HepG2 (cell line): Measurements from ENCODE around the gene NOP9. TPM values are rescaled to one million over a fixed set of nuclear protein-coding genes. Genes with fewer than 3 reads are reported as not detected.

Experiments used
- NR2F6 ChIP-seq, 2 experiments: IDR thresholded peaks; 2 replicates each; pipeline ENCODE4 v1.6.1; 2016; ENCODE audit warnings: antibody characterized with exemption in 1 of 2, mild to moderate bottlenecking in 1 of 2
- PCBP2 ChIP-seq: fragments of 200-400 bp; formaldehyde crosslinking; optimal IDR thresholded peaks from 2 replicates; pipeline ENCODE3; 2018; ENCODE audit warnings: low read length, low read depth; ENCODE audit not compliant: poor library complexity, severe bottlenecking
- POGZ ChIP-seq: sonication (generic); formaldehyde crosslinking; IDR thresholded peaks from 2 replicates; pipeline ENCODE4 v1.4.0; 2020; ENCODE audit warnings: mild to moderate bottlenecking, missing genetic modification reagents
- RAD21 ChIP-seq: fragments of 450-650 bp; formaldehyde crosslinking; IDR thresholded peaks from 2 replicates; pipeline ENCODE4 v1.5.0; 2020; ENCODE audit warnings: mild to moderate bottlenecking
- SRSF4 ChIP-seq: fragments of 200-400 bp; formaldehyde crosslinking; IDR thresholded peaks from one replicate; pipeline ENCODE4 v1.6.1; 2018; ENCODE audit warnings: mild to moderate bottlenecking, low read depth, low read length, moderate library complexity; ENCODE audit not compliant: poor library complexity, severe bottlenecking
- ZNF30 ChIP-seq: sonication (generic); formaldehyde crosslinking; IDR thresholded peaks from 2 replicates; pipeline ENCODE4 v1.5.0; 2020; ENCODE audit warnings: mild to moderate bottlenecking, missing genetic modification reagents
- ZNF451 ChIP-seq: sonication (generic); formaldehyde crosslinking; IDR thresholded peaks from 2 replicates; pipeline ENCODE4 v1.5.0; 2020; ENCODE audit warnings: mild to moderate bottlenecking, missing genetic modification reagents
- ZNF468 ChIP-seq: sonication (generic); formaldehyde crosslinking; IDR thresholded peaks from 2 replicates; pipeline ENCODE4 v1.8.0; 2022; ENCODE audit warnings: mild to moderate bottlenecking, moderate library complexity, missing genetic modification reagents
- ZNF572 ChIP-seq: sonication (generic); formaldehyde crosslinking; IDR thresholded peaks from 2 replicates; pipeline ENCODE4 v1.5.1; 2020; ENCODE audit warnings: mild to moderate bottlenecking, missing genetic modification reagents
- ZNF839 ChIP-seq: sonication (generic); formaldehyde crosslinking; IDR thresholded peaks from 2 replicates; pipeline ENCODE4 v1.4.0; 2020; ENCODE audit warnings: missing genetic modification reagents, mild to moderate bottlenecking, borderline replicate concordance
- polyA plus RNA-seq, 8 experiments: library from polyadenylated mRNA; depleted of rRNA in 3 of 8; stranded (reverse) in 7 of 8; unstranded in 1 of 8; fragments of >200 nt; fragmentation: Illumina TruSeq in 4 of 8; extraction: Trizol in 4 of 8; gene quantifications; 2 replicates each; pipeline versions ENCODE4 v1.2.1 to v1.2.3, GENCODE V29; 2011 to 2016; ENCODE audit warnings: low read depth in 4 of 8, missing spikeins in 1 of 8, mixed read lengths in 1 of 8; ENCODE audit not compliant: insufficient read depth in 1 of 8
- total RNA-seq, 5 experiments: library from RNA; depleted of rRNA; stranded (reverse); fragments of >200 nt; fragmentation: Illumina TruSeq; extraction: Trizol; gene quantifications; 2 replicates each; pipeline ENCODE4 v1.2.3, GENCODE V29; 2016; ENCODE audit warnings: low read depth in 1 of 5
- TF ChIP-seq, protein P1 (sequence below): sonication (generic); formaldehyde crosslinking; IDR thresholded peaks from 2 replicates; pipeline ENCODE4 v1.4.0; 2020; ENCODE audit warnings: mild to moderate bottlenecking, missing genetic modification reagents, borderline replicate concordance
- TF ChIP-seq, protein P2 (sequence below): sonication (generic); formaldehyde crosslinking; IDR thresholded peaks from 2 replicates; pipeline ENCODE4 v1.5.0; 2020; ENCODE audit warnings: mild to moderate bottlenecking, missing genetic modification reagents, moderate library complexity
- TF ChIP-seq, protein P3 (sequence below), 2 experiments: sonication (generic) in 1 of 2; formaldehyde crosslinking in 1 of 2; IDR thresholded peaks; 2 replicates each; pipeline versions ENCODE4 v1.4.0 to v1.6.1; 2018 to 2020; ENCODE audit warnings: missing genetic modification reagents in 2 of 2, borderline replicate concordance in 1 of 2, low read depth in 1 of 2, mild to moderate bottlenecking in 1 of 2, missing biosample characterization in 1 of 2
- TF ChIP-seq, protein P4 (sequence below): sonication (generic); formaldehyde crosslinking; IDR thresholded peaks from 2 replicates; pipeline ENCODE4 v1.5.0; 2020; ENCODE audit warnings: mild to moderate bottlenecking, missing genetic modification reagents, borderline replicate concordance

The NOP9 gene
- total and polyA plus RNA-seq, 2 of the 13 experiments (the other 11 are each of a cell fraction or from before 2014, with no cell fraction given), result 24.5 to 61.6 TPM

DNA sequence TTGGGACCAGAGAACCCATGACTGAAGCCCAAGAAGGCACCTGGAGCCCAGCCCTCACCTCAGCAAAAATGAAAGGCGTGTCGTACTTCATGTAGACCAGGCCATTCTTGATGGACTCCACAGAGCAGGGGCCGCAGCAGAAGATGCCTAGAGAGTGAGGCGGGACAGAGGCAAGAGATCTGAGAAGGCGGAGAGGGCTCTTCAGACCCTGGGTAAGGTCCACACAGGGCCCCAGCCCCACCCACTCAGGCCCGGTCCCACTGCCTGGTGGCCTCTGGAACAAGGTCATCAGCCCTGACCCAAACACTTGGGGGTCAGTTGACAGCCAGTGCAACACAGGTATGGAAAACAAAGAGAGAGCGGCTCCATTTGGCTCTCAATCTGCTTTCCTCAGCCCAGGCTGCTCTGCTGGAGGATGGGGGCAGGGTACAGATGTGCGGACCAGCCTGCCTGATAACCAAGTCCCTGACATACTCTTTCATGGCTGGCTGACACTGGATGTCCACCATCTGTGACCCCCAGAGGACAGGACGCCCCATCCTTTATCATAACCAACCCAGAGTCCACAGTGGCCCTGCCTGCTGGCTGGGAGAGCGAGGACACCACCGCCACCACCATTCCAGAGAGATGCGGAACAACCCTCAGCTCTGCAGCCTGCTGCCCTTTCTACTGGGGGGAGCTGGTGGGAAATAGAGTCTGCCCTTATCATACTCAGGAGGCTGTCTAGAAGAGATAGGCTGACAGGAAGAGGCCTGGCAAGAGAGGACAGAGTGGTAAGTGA is 43.5 kb upstream of the NOP9 start (continued):
- TF ChIP-seq, protein P1, sequence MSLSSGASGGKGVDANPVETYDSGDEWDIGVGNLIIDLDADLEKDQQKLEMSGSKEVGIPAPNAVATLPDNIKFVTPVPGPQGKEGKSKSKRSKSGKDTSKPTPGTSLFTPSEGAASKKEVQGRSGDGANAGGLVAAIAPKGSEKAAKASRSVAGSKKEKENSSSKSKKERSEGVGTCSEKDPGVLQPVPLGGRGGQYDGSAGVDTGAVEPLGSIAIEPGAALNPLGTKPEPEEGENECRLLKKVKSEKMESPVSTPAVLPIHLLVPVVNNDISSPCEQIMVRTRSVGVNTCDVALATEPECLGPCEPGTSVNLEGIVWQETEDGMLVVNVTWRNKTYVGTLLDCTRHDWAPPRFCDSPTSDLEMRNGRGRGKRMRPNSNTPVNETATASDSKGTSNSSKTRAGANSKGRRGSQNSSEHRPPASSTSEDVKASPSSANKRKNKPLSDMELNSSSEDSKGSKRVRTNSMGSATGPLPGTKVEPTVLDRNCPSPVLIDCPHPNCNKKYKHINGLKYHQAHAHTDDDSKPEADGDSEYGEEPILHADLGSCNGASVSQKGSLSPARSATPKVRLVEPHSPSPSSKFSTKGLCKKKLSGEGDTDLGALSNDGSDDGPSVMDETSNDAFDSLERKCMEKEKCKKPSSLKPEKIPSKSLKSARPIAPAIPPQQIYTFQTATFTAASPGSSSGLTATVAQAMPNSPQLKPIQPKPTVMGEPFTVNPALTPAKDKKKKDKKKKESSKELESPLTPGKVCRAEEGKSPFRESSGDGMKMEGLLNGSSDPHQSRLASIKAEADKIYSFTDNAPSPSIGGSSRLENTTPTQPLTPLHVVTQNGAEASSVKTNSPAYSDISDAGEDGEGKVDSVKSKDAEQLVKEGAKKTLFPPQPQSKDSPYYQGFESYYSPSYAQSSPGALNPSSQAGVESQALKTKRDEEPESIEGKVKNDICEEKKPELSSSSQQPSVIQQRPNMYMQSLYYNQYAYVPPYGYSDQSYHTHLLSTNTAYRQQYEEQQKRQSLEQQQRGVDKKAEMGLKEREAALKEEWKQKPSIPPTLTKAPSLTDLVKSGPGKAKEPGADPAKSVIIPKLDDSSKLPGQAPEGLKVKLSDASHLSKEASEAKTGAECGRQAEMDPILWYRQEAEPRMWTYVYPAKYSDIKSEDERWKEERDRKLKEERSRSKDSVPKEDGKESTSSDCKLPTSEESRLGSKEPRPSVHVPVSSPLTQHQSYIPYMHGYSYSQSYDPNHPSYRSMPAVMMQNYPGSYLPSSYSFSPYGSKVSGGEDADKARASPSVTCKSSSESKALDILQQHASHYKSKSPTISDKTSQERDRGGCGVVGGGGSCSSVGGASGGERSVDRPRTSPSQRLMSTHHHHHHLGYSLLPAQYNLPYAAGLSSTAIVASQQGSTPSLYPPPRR, result peak; percentile 91
- TF ChIP-seq ZNF572 (CRISPR knock-in tag), result peak; percentile 85
- TF ChIP-seq PCBP2, result no peak
- TF ChIP-seq ZNF839 (CRISPR knock-in tag), result peak; percentile 23; the same call in 1 of the 2 replicates
- no peak for TF ChIP-seq SRSF4
- peak; percentile 64; the same call in 1 of the 2 replicates for TF ChIP-seq POGZ (CRISPR knock-in tag)
- TF ChIP-seq ZNF468 (CRISPR knock-in tag), result no peak
- peak; percentile 88 for TF ChIP-seq NR2F6 (IDR thresholded peaks at IDR 0.05)
- TF ChIP-seq NR2F6 (CRISPR knock-in tag; IDR thresholded peaks at IDR 0.05), result peak; percentile 77
- TF ChIP-seq, protein P2, sequence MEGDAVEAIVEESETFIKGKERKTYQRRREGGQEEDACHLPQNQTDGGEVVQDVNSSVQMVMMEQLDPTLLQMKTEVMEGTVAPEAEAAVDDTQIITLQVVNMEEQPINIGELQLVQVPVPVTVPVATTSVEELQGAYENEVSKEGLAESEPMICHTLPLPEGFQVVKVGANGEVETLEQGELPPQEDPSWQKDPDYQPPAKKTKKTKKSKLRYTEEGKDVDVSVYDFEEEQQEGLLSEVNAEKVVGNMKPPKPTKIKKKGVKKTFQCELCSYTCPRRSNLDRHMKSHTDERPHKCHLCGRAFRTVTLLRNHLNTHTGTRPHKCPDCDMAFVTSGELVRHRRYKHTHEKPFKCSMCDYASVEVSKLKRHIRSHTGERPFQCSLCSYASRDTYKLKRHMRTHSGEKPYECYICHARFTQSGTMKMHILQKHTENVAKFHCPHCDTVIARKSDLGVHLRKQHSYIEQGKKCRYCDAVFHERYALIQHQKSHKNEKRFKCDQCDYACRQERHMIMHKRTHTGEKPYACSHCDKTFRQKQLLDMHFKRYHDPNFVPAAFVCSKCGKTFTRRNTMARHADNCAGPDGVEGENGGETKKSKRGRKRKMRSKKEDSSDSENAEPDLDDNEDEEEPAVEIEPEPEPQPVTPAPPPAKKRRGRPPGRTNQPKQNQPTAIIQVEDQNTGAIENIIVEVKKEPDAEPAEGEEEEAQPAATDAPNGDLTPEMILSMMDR (CRISPR knock-in tag), result no peak; the same call in 1 of the 2 replicates
- TF ChIP-seq RAD21 (CRISPR knock-in tag), result no peak
- TF ChIP-seq, protein P3, sequence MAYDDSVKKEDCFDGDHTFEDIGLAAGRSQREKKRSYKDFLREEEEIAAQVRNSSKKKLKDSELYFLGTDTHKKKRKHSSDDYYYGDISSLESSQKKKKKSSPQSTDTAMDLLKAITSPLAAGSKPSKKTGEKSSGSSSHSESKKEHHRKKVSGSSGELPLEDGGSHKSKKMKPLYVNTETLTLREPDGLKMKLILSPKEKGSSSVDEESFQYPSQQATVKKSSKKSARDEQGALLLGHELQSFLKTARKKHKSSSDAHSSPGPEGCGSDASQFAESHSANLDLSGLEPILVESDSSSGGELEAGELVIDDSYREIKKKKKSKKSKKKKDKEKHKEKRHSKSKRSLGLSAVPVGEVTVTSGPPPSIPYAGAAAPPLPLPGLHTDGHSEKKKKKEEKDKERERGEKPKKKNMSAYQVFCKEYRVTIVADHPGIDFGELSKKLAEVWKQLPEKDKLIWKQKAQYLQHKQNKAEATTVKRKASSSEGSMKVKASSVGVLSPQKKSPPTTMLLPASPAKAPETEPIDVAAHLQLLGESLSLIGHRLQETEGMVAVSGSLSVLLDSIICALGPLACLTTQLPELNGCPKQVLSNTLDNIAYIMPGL (CRISPR knock-in tag; IDR thresholded peaks at IDR 0.05; ENCODE audit: borderline replicate concordance in 1 of 2, low read depth in 1 of 2), result no peak
- peak; percentile 62; the same call in 1 of the 2 replicates for TF ChIP-seq ZNF451 (CRISPR knock-in tag)
- TF ChIP-seq ZNF30 (CRISPR knock-in tag), result no peak
- TF ChIP-seq, protein P4, sequence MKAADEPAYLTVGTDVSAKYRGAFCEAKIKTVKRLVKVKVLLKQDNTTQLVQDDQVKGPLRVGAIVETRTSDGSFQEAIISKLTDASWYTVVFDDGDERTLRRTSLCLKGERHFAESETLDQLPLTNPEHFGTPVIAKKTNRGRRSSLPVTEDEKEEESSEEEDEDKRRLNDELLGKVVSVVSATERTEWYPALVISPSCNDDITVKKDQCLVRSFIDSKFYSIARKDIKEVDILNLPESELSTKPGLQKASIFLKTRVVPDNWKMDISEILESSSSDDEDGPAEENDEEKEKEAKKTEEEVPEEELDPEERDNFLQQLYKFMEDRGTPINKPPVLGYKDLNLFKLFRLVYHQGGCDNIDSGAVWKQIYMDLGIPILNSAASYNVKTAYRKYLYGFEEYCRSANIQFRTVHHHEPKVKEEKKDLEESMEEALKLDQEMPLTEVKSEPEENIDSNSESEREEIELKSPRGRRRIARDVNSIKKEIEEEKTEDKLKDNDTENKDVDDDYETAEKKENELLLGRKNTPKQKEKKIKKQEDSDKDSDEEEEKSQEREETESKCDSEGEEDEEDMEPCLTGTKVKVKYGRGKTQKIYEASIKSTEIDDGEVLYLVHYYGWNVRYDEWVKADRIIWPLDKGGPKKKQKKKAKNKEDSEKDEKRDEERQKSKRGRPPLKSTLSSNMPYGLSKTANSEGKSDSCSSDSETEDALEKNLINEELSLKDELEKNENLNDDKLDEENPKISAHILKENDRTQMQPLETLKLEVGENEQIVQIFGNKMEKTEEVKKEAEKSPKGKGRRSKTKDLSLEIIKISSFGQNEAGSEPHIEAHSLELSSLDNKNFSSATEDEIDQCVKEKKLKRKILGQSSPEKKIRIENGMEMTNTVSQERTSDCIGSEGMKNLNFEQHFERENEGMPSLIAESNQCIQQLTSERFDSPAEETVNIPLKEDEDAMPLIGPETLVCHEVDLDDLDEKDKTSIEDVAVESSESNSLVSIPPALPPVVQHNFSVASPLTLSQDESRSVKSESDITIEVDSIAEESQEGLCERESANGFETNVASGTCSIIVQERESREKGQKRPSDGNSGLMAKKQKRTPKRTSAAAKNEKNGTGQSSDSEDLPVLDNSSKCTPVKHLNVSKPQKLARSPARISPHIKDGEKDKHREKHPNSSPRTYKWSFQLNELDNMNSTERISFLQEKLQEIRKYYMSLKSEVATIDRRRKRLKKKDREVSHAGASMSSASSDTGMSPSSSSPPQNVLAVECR (CRISPR knock-in tag), result peak; percentile 62
